DMS53 treated with DMSO at 0.1 percent for 48 hours (cell line): ENCODE data around the gene TRAPPC8.
"Not testable (repeated sequence)": the region's sequence is repeated elsewhere in the genome, so short reads cannot be mapped to it uniquely, and the experiment has no call there.

Experiments used
- DNase-seq: peaks from one replicate; lab custom pipeline; 2025; ENCODE audit not compliant: unreplicated experiment; lab: John Stamatoyannopoulos, UW

Gene TRAPPC8

GRCh38 chr18:31942999-31943877 lies at the start of gene TRAPPC8:
Gene TRAPPC8 (minus strand): TSS chr18:31943128. CDS start chr18:31942764, 364 bp downstream.
- peak; percentile 91 for DNase-seq

DNA sequence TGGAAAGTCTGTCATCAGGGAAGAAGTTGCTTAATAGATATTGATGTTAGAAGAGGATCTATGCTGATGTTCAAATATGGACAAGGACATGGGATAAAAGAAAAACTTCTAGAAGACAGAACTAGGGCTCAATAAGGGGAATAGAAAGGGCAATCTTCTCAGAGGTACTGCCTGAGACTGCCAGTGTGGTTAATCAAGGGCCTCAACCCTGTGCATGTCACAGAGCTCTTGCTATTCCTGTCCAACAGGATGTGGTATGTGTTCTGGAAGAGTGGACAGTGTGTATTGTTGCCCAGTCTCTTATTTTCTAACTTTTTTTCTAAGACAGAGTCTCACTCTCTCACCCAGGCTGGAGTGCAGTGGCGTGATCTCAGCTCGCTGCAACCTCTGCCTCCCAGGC lies 47.9 kb upstream of the TRAPPC8 start:
- no peak for DNase-seq

DNA sequence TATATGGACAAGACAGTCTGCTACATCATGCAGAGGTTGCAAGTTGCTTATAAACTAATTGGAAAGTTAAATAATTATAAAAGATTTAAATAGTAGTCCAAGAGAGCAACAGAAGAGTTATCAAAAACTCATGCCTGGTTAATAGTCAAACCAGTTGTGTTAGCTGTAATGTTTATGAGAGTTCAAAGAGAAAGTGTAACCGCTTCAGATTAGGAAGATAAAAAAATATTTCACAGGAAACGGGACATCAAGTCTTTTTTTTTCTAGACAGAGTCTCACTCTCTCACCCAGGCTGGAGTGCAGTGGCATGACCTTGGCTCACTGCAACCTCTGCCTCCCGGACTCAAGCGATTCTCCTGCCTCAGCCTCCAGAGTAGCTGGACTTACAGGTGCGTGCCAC lies 41.0 kb upstream of the TRAPPC8 start:
- no peak for DNase-seq

DNA sequence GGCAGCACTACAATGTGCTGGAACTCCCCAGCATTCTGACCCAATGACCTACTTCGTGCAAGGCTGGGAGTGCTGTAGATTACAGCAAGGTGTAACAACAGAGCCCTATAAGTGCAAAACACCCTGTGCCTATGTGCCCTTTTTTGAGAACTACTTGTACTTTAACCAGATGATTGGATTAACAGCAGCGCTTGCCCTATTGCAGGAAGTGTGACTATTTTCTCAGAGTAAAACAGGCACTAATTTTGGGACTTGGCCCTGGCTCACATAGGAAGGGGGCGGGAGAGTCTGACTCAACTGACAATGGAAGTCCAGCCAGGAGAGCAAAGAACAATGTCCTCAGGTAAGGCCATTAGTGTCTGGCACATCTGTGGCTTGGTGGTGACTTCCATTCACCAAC lies 40.1 kb upstream of the TRAPPC8 start:
- no peak for DNase-seq

DNA sequence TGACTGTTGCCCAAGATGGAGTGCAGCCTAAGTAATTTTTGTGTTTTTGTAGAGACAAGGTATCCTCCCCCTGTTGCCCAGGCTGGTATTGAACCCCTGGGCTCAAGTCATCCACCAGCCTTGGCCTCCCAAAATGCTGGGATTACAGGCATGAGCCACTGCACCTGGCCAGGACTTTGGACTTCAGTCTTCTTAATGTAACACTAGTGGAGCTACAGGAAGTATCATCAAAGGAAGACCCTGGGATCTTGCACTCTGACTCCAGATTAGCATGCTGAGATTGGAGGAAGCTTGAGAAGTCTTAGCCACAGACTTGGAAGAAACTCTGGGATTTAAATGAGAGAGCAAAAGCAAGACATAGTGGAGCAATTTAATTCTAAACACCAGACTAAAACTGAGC lies 37.9 kb upstream of the TRAPPC8 start:
- no peak for DNase-seq

DNA sequence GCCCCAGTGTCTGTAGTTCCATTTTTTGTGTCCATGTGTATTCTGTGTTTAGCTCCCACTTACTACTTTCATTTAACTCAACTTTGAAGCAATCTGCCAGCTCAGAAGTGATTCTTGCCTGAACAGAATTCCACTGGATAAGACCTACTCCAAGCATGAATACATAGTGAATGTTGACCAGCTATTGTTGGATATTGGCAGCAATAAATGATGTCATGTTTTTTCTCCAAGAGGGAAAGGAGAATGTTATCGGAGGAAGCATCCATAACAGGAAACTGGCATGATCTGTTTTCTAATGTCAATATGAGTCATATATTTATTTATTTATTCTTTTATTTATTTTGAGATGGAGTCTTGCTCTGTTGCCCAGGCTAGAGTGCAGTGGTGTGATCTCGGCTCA lies 36.8 kb upstream of the TRAPPC8 start:
- DNase-seq = peak; percentile 55

DNA sequence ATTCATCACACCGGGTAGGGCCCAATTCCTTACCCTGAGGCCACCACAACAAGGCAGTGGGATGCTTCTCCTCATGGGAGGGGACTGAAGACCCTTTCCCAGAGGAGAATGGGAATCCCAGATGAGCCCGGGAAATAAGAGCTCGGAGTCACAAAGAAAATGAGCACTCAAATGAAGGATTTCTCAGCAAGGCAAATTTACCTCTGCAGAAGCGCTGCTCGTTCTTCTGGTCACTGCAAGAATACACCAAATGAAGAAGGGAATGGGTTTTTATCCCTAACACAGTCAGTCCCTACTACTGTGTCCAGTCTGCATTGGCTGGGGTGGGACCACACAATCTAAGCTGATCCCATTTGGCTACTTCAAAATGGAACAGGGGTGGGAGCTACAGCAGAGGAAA lies 35.7 kb upstream of the TRAPPC8 start:
- no peak for DNase-seq

DNA sequence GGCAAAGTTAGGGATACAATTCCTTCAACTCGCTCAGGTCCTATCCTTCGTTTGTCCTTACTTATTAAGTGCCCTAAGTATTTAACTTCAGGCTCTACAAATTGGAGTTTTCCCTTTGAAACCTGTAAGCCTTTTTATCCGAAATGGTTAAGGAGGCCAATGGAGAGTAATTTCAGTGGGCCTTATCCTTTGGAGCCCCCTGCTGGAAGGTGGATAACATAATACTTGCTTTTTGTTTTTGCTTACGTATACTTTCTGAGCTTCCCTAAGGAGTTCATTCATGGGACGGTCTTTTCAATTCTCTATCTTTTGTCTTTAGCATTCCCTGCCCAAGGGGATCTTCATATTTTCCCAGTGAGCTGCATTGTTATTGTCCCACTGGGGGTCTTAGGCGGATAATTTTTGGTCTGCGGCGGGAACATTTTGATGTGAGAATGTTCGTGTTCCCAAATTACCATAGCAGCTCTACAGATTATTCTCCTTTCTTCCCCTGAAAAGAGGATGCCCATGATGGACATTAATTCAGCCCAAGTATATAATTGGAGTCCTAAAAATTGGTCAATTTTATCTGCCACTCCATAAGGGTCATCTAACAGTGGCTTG lies 34.4 kb upstream of the TRAPPC8 start:
- peak; percentile 5 for DNase-seq

- no peak for DNase-seq
Observed at GRCh38 chr18:31976242-31976641, 33.3 kb upstream of the TRAPPC8 start.

GRCh38 chr18:31973929-31974546 lies 31.1 kb upstream of the TRAPPC8 start:
- no peak for DNase-seq

DNA sequence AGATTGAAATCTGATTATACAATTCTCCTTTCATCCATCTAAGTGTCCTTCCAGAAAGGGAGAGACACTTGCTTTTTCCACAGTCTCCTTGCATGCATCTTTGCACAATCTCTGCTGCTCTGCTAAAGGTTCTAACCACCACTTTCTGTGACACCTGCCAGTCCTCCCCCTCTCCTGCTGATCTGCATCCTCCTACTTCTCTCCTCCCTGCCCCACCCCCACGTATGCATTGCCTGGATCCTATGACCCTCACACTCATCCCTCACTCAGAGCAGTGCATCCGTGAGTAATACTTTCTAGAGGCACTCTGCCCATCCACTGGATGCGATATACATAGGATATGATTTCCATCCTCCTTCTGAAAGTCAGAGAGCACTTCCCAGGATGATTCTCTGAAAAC lies 27.7 kb upstream of the TRAPPC8 start:
- no peak for DNase-seq

DNA sequence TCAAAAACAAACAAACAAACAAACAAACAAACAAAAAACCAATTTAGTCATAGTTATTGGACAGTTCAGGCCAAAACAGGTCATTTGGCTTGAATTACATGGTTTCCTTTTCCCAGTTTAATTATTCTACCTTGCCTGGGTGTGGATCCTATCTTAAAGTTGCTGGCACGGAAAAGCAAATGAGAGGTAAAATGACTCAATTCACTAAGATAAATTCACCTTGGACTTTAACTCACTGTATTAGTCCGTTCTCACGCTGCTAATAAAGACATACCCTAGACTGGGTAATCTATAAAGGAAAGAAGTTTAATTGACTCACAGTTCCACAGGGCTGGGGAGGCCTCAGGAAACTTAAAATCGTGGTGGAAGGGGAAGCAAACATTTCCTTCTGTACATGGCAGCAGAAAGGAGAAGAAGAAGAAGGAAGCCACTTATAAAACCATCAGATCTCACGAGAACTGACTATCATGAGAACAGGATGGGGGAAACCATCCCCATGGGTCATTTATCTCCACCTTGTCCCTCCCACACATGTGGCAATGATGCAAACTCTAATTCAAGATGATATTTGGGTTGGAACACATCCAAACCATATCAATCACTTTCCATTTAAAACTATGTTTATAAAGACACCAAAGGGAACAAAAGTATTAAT lies 22.5 kb upstream of the TRAPPC8 start:
- DNase-seq = no peak

- DNase-seq = no peak
Observed at GRCh38 chr18:31957728-31958127, 14.8 kb upstream of the TRAPPC8 start.

DNA sequence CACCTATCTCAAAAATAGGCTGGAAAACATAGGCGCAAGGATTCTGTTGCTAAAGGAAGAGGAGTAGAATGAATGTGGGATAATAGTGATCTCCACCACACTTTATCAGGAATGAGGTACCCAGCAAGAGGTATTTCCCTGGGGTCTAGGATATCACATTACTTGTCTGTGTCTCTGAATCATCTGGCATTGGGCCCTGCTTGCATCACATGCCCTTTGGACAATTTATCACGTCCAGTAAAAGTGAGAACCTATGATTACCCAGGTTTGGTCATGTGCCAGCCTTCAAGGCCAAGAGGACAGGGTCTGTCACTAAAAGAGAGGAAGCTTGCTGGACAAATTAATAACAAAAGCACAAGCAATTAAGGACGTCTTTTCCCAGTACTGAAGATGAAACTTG lies 11.4 kb upstream of the TRAPPC8 start:
- DNase-seq = no peak

DNA sequence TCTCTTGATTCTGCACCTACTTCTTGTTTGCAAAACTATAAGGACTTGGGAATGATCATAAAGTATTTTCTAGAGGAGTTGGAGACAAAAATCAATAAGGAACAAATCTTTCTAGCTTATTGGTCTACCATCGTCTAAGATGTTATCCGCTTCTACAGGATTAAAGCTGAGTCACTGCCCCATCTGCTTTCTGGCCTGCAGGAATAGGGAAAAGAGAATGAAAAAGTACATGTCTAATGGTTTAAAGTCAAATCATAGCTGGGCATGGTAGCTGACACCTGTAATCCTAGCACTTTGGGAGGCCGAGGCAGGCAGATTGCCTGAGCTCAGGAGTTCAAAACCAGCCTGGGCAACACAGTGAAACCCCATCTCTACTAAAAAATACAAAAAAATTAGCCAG lies 10.8 kb upstream of the TRAPPC8 start:
- DNase-seq = not testable (repeated sequence)

GRCh38 chr18:31952223-31952622 lies 9.3 kb upstream of the TRAPPC8 start:
- DNase-seq = no peak

GRCh38 chr18:31950583-31950982 lies 7.7 kb upstream of the TRAPPC8 start:
- no peak for DNase-seq

DNA sequence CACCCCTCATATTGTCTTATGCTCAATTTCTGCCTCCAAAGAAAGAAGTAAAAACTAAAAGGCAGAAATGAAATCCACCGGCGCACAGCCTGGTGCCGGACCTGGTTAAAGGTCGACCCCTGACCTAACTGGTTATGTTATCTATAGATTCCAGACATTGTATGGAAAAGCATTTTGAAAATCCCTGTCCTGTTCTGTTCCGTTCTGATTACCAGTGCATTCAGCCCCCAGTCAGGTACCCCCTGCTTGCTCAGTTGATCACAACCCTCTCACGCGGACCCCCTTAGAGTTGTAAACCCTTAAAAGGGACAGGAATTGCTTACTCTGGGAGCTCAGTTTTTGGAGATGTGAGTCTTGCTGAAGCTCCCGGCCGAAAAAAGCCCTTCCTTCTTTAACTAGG lies 5.4 kb upstream of the TRAPPC8 start:
- DNase-seq = not testable (repeated sequence)

DNA sequence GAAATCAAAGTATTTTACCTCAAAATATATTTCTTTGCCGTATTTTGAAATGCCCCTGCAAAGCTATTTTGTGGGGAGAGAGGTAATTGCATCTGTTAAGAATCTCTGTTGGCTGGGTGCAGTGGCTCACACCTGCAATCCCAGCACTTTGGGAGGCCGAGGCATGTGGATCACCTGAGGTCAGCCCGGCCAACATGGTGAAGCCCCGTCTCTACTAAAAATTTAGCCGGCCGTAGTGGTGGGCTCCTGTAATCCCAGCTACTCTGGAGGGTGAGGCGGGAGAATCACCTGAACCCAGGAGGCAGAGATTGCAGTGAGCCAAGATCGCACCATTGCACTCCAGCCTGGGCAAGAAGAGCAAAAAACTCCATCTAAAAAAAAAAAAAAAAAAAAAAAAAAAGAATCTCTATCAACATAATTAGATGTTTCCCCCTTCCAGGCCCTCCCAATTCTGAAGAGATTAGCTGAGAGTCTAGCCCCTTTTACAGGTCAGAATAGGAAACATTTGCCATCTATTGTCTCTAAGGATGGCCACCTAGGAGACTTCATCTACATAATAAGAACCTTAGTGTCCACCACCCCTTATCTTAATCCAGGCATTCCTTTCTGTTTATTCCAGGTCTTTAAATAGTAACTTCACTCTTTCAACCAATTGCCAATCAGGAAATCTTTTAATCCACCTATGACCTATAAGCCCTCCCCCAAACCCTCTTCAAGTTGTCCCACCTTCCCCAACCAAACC lies 3.5 kb upstream of the TRAPPC8 start:
- no peak for DNase-seq

GRCh38 chr18:31943878-31944816 lies 1.2 kb upstream of the TRAPPC8 start:
- no peak for DNase-seq
